Pericardium fibroblast (primary cell): ENCODE measurements around the gene MAGEC3. TPM values are rescaled to one million over a fixed set of nuclear protein-coding genes. Genes with fewer than 3 reads are reported as not detected.

ENCODE experiments used
- total RNA-seq: library from RNA; depleted of rRNA; stranded (reverse); fragments of >200 nt; gene quantifications from 2 replicates; pipeline ENCODE4 v1.2.3, GENCODE V29; 2015

MAGEC3 gene, protein sequence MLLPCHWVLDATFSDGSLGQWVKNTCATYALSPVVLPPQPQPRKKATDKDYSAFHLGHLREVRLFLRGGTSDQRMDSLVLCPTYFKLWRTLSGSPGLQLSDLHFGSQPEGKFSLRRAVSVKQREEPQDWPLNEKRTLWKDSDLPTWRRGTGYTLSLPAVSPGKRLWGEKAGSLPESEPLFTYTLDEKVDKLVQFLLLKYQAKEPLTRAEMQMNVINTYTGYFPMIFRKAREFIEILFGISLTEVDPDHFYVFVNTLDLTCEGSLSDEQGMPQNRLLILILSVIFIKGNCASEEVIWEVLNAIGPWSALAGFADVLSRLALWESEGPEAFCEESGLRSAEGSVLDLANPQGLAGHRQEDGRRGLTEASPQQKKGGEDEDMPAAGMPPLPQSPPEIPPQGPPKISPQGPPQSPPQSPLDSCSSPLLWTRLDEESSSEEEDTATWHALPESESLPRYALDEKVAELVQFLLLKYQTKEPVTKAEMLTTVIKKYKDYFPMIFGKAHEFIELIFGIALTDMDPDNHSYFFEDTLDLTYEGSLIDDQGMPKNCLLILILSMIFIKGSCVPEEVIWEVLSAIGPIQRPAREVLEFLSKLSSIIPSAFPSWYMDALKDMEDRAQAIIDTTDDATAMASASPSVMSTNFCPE
- not detected in 2 replicates for total RNA-seq

DNA sequence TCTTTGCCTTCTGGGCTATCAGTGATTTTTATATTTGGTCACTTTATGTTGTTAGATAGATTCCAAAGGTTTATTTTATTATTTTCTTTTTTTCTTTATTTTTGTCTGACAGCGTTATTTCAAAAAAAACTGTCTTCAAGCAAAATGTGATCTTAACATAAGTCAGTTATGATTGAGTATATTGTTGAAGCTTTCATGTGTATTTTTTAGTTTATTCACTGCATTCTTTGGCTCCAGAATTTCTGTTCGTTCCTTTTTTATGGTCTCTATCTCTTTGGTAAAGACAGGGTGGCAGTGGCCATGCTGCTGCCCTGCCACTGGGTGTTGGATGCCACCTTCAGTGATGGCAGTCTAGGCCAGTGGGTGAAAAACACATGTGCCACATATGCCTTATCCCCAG lies at the start of gene MAGEC3:
Gene MAGEC3, plus strand, starts transcription at position 301 of the 400 bp plus-strand sequence. Its CDS starts 0 bp downstream, at position 301.

DNA sequence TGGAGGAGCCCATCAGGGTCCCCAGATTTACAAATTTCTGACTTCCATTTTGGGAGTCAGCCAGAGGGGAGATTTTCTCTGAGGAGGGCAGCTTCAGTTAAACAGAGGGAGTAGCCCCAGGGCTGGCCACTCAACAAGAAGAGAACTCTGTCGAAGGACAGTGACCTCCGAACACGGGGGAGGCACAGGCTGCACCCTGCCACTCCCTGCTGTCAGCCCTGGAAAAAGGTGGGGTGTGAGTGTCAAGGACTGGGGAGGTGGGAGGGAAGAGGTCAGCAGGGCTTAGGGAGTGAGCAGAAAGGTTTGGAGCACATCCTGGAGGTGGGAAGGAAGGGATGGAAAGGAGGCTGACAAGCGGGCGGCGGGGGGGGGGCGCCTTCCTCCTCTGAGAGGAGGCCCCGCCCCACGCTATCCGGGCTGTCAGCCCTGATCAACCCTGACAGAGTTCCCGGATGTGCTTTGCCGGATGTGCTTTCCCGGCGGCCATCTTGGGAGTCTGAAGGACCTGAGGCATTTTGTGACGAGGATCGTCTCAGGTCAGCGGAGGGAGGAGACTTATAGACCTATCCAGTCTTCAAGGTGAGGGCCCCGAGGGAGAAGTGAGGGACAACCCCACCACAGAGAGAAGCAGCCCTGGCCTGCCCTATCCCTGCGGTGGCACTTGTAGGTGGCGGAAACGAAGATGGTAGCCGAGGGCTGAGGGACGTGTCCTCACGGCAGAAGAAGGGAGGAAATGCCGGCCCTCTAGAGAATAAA lies 65.5 kb downstream of the MAGEC3 start, which contains the start of gene MAGEC1:
Gene MAGEC1, plus strand, starts transcription at position 495 of the 756 bp plus-strand sequence. CDS start 1,179 bp downstream, outside the sequence.

Other genes with a start within 250 kb of the MAGEC3 start
- gene SPANXA2, start 248.6 kb upstream of the MAGEC3 start, total RNA-seq, result not detected in 2 replicates
- not detected in 2 replicates for gene SPANXD, start 139.6 kb upstream of the MAGEC3 start, total RNA-seq
- not detected in 2 replicates for gene MAGEC1, start 65.6 kb downstream of the MAGEC3 start, total RNA-seq